IPS-18a (cell line): ENCODE results near the gene GRK3.
"Not testable (repeated sequence)": the region's sequence is repeated elsewhere in the genome, so short reads cannot be mapped to it uniquely, and the experiment has no call there.

ENCODE experiments used
- H3K27ac ChIP-seq: one replicate; pipeline ENCODE4 v1.5.1; 2013; ENCODE audit warnings: low read length
- H3K27me3 ChIP-seq: one replicate; pipeline ENCODE4 v1.6.1; 2013; ENCODE audit warnings: mild to moderate bottlenecking, low read length; ENCODE audit not compliant: control insufficient read depth, insufficient read depth
- H3K36me3 ChIP-seq: one replicate; pipeline ENCODE4 v1.6.1; 2013; ENCODE audit warnings: low read depth, low read length; ENCODE audit not compliant: control insufficient read depth
- H3K4me1 ChIP-seq: one replicate; pipeline ENCODE4 v1.6.1; 2013; ENCODE audit warnings: low read depth, low read length; ENCODE audit not compliant: control insufficient read depth
- H3K4me3 ChIP-seq: one replicate; pipeline ENCODE4 v1.5.1; 2013; ENCODE audit warnings: low read length
- H3K9ac ChIP-seq: one replicate; pipeline ENCODE4 v1.6.1; 2013; ENCODE audit warnings: mild to moderate bottlenecking, low read length, moderate library complexity
- H3K9me3 ChIP-seq: one replicate; pipeline ENCODE4 v1.6.1; 2013; ENCODE audit warnings: low read depth, low read length; ENCODE audit not compliant: control insufficient read depth

The GRK3 gene

GRCh38 chr22:25540166-25540907 is 24.1 kb upstream of the GRK3 start:
- Histone ChIP-seq H3K4me1 (peaks cover 7% of the 10 kb centered on the region), H3K9me3 (no peaks in the 10 kb centered on the region), H3K27ac (no peak overlapping the region), H3K9ac (no peak overlapping the region), H3K36me3 (no peaks in the 10 kb centered on the region), H3K27me3 (no peaks in the 10 kb centered on the region), H3K4me3 (no peak overlapping the region)

DNA sequence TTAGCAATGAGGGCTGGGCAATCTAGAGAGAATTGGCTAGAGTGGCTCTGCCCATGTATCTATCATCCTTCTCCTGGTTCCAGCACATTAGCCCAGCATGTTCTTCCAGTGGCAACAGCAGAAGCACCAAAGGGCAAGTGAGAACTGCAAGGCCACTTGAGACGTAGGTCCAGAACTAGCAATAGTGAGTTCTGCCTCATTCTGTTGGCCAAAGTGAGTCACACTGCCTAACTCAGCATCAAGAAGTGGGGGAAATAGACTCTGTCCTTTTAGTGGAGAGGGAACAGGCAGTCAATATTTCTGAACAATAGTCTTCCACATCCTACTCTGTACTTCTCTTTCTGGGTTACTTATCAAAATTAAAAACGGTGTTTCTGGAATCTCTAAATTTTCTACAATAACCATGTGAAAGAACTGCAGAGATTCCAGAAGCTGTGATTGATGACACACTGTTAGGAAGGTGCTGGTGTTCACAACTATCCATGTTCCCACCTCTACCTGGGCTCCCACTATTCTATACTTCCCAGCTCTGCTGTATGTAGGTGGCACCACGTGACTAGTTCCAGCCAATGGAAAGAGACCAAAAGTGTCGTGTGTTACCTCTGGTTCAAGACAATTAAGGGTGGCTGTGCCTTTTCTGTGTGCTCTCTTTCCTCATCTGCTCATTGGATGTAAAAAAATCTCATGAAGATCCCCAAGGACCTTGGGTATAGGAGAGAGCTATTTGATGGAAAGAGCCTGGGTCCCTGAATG is 23.4 kb upstream of the GRK3 start:
- Histone ChIP-seq H3K9me3 (no peaks in the 10 kb centered on the region), H3K4me3 (no peak overlapping the region), H3K9ac (no peak overlapping the region), H3K4me1 (peaks cover 7% of the 10 kb centered on the region), H3K27ac (no peak overlapping the region), H3K27me3 (no peaks in the 10 kb centered on the region), H3K36me3 (no peaks in the 10 kb centered on the region)

DNA sequence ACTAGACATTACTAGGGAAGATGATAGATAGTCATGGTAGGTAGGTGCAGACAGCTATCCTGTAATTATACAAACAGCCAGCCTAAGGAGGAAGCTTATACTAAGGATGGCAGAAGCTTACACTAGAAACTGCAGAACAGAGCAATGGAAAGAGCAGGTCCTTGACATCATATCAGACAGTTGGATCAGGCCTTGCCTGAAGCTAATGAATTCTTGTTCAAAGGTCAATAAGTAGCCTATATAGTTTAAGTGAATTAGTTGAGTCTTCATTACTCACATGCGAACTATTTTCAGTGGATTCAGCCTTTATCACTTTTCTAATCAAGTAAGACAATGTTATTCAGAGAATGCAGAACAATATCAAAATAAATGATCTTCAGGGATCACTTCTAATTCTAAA is 22.3 kb upstream of the GRK3 start:
- H3K9me3 ChIP-seq = no peaks in the 10 kb centered on the region
- H3K4me1 ChIP-seq = peaks cover 7% of the 10 kb centered on the region
- no peaks in the 10 kb centered on the region for H3K36me3 ChIP-seq
- no peak overlapping the region for H3K27ac ChIP-seq
- no peak overlapping the region for H3K4me3 ChIP-seq
- no peak overlapping the region for H3K9ac ChIP-seq
- H3K27me3 ChIP-seq = no peaks in the 10 kb centered on the region

GRCh38 chr22:25542720-25543402 is 21.6 kb upstream of the GRK3 start:
- Histone ChIP-seq H3K9ac (no peak overlapping the region), H3K27me3 (no peaks in the 10 kb centered on the region), H3K4me1 (peaks cover 7% of the 10 kb centered on the region), H3K4me3 (no peak overlapping the region), H3K36me3 (no peaks in the 10 kb centered on the region), H3K9me3 (no peaks in the 10 kb centered on the region), H3K27ac (no peak overlapping the region)

GRCh38 chr22:25545146-25545545 is 19.3 kb upstream of the GRK3 start:
- Histone ChIP-seq H3K36me3 (no peaks in the 10 kb centered on the region), H3K4me3 (no peak overlapping the region), H3K9ac (no peak overlapping the region), H3K27ac (no peak overlapping the region), H3K9me3 (no peaks in the 10 kb centered on the region), H3K27me3 (no peaks in the 10 kb centered on the region), H3K4me1 (peaks cover 7% of the 10 kb centered on the region)

DNA sequence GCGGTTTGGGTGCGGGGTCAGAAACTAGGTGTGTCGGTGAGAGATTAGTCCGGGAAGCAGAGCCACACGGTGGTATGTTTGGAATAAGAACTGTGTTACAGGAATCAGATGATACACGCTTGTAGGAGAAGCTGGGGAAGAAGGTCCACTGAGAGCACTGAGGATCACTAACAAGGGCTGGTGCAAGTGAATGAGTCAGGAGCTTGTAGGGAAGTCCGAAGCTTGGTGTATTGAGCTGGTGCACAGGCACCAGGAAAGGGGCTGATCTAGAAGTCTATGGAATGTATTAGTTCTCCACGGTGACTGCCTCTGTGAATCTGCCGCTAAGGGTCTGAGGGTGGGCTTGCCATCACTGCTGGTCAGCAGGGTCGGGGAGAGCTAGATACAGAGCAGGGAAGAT is 18.8 kb upstream of the GRK3 start:
- Histone ChIP-seq H3K9me3 (no peaks in the 10 kb centered on the region), H3K27ac (no peak overlapping the region), H3K27me3 (no peaks in the 10 kb centered on the region), H3K9ac (no peak overlapping the region), H3K4me3 (no peak overlapping the region), H3K4me1 (peaks cover 7% of the 10 kb centered on the region), H3K36me3 (no peaks in the 10 kb centered on the region)

GRCh38 chr22:25546242-25546641 is 18.2 kb upstream of the GRK3 start:
- no peaks in the 10 kb centered on the region for H3K9me3 ChIP-seq
- no peak overlapping the region for H3K9ac ChIP-seq
- H3K4me1 ChIP-seq = peaks cover 7% of the 10 kb centered on the region
- H3K27me3 ChIP-seq = no peaks in the 10 kb centered on the region
- H3K36me3 ChIP-seq = no peaks in the 10 kb centered on the region
- H3K4me3 ChIP-seq = no peak overlapping the region
- H3K27ac ChIP-seq = no peak overlapping the region

DNA sequence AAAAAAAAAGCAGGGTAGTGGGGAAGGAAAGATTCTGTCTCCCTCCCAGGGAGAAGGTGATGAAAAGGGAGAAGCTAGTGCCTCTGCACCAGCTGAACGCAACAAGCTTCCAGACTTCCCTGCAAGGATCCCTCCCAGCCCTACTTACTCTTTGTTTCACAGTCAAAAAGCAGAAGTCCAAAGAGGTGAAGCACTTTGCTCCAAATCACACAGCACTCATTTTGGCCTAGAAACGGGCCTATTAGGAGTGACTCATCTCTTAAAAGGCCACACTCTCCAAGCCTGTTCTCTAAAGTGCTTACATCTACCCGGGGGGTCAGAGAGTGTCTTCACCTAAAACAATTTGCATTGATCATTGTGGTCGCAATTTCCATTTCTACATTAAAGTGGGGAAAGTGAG is 17.7 kb upstream of the GRK3 start:
- H3K9me3 ChIP-seq = no peaks in the 10 kb centered on the region
- no peak overlapping the region for H3K9ac ChIP-seq
- no peaks in the 10 kb centered on the region for H3K36me3 ChIP-seq
- no peaks in the 10 kb centered on the region for H3K27me3 ChIP-seq
- H3K27ac ChIP-seq = no peak overlapping the region
- H3K4me1 ChIP-seq = peaks cover 7% of the 10 kb centered on the region
- H3K4me3 ChIP-seq = no peak overlapping the region

- H3K36me3 ChIP-seq = no peaks in the 10 kb centered on the region
- no peak overlapping the region for H3K4me3 ChIP-seq
Observed at GRCh38 chr22:25548866-25549464, 15.5 kb upstream of the GRK3 start.

GRCh38 chr22:25551396-25551795 is 13.1 kb upstream of the GRK3 start:
- no peak overlapping the region for H3K4me3 ChIP-seq
- no peak overlapping the region for H3K27ac ChIP-seq
- H3K4me1 ChIP-seq = no peaks in the 10 kb centered on the region
- no peaks in the 10 kb centered on the region for H3K9me3 ChIP-seq
- H3K36me3 ChIP-seq = no peaks in the 10 kb centered on the region
- no peak overlapping the region for H3K9ac ChIP-seq
- H3K27me3 ChIP-seq = no peaks in the 10 kb centered on the region

More at GRCh38 chr22:25548866-25549464, 15.5 kb upstream of the GRK3 start:
- peaks cover 4% of the 10 kb centered on the region for H3K4me1 ChIP-seq
- no peaks in the 10 kb centered on the region for H3K9me3 ChIP-seq
- H3K27me3 ChIP-seq = no peaks in the 10 kb centered on the region
- H3K9ac ChIP-seq = no peak overlapping the region
- no peak overlapping the region for H3K27ac ChIP-seq

GRCh38 chr22:25552405-25552804 is 12.1 kb upstream of the GRK3 start:
- H3K27me3 ChIP-seq, H3K9me3 ChIP-seq: not testable (repeated sequence)

More at GRCh38 chr22:25552405-25552804, 12.1 kb upstream of the GRK3 start:
- H3K4me1 ChIP-seq, H3K9ac ChIP-seq, H3K36me3 ChIP-seq, H3K4me3 ChIP-seq, H3K27ac ChIP-seq: not testable (repeated sequence)
